Stimulated activated naive CD8-positive, alpha-beta T cell treated with anti-CD3 and anti-CD28 coated beads, Interleukin-15, Interleukin-2, amounts not matched to agents 100 U/mL and 50 U/mL, for 24 hours (primary cell): ENCODE data around the gene VCPKMT.
"Not testable (repeated sequence)": the region's sequence is repeated elsewhere in the genome, so short reads cannot be mapped to it uniquely, and the experiment has no call there.

Experiments used
- ATAC-seq: fragments of 150-1000 bp; cut with Tn5 transposase; one replicate; pipeline ENCODE4 v1.10.0; 2021
- DNase-seq: peaks from one replicate; pipeline ENCODE4 v3.0.0; 2021

VCPKMT gene

DNA sequence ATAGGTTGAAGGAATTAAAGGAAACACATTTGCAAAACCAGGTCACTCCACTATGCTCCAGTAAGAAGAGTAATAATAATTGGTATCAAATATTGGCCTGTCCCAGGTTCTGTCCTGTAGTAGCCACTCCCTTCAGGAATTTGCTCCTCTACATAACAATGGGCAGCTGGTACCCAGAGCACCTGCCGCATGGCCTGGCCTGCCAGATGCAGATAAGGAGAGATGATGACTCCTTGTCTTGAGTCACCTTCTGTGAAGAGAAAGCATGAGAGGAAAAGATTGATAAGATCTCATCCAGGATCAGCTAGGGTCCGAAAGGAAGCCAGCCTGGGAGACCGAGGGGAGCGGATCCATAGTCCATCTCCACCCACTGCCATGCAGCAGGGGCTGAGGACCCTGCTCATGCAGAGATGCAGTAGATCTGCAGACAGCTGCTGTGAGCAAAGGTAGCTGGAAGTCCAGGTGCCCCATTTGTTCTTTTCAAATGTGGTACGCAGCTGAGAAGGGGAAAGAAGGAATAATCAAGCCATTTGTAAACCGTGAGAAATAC, 24.3 kb downstream of the VCPKMT start:
- DNase-seq (no peak), ATAC-seq (no peak)

DNA sequence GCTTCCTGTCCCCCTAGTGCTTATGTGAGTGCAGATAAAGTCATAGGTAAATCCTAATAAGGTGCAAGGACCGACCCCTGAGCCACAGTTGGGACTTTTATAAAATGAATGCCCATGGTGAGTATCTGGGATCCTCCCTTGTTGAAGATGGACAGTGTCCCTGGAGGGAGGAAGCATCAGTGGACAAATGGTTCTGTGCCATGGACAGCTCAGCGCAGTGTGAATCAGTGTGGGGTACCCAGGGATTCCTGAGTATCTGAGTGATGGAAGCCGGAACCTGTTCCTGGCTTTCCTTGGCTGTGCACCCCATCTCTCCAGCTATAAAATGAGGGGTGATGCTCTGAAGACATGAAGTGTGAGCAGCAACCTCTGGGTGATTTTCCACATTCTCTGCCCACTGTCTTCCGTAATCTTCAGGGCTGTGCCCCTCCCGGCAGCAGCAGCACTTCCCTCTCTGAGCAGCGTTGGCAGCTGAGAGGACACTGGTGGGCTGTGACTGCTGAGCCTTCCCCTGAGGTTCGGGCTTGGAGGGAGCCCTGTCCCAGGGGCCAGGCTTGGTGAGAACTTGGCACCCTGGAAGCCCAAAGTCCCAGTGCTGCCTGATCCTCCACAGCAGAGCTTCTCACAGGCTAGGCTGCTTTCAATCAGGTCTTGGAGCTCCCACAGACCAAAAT, 25.0 kb downstream of the VCPKMT start:
- DNase-seq = no peak
- no peak for ATAC-seq

DNA sequence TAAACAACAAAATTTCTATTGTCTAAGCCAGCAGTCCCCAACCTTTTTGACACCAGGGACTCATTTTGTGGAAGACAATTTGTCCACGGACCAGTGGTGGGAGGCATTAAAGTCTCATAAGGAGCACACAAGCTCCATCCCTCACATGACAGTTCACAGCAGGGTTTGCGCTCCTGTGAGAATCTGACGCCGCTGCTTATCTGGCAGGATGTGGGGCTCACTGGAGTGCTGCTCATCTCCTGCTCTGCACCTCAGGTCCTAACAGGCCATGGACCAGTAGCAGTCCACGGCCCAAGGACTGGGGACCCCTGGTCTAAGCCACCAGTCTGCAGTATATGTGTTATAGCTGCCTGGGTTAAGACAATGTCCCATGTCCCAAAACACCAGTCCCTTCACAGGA, 27.2 kb downstream of the VCPKMT start:
- ATAC-seq (no peak), DNase-seq (no peak)

DNA sequence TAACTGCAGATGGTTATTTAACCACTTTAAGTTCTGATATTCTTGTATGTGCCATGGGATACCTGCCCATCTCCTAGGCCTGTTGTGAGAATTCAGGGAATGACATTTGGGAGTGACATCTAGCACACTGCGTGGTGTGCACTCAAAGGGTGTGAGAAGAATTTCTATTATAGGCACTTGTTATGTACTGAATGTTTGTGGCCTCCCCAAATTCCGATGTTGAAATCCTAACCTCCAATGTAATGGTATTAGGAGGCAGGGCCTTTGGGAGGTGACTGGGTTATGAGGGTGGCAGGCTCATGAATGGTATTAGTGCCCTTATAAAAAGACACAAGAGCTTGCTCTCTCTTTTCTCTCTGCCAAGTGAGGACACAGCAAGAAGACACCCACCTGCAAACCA, 27.6 kb downstream of the VCPKMT start:
- DNase-seq (no peak), ATAC-seq (no peak)

- DNase-seq = no peak
- ATAC-seq = no peak
These were observed 28.3 kb downstream of the VCPKMT start for GRCh38 chr14:50088117-50088515.

DNA sequence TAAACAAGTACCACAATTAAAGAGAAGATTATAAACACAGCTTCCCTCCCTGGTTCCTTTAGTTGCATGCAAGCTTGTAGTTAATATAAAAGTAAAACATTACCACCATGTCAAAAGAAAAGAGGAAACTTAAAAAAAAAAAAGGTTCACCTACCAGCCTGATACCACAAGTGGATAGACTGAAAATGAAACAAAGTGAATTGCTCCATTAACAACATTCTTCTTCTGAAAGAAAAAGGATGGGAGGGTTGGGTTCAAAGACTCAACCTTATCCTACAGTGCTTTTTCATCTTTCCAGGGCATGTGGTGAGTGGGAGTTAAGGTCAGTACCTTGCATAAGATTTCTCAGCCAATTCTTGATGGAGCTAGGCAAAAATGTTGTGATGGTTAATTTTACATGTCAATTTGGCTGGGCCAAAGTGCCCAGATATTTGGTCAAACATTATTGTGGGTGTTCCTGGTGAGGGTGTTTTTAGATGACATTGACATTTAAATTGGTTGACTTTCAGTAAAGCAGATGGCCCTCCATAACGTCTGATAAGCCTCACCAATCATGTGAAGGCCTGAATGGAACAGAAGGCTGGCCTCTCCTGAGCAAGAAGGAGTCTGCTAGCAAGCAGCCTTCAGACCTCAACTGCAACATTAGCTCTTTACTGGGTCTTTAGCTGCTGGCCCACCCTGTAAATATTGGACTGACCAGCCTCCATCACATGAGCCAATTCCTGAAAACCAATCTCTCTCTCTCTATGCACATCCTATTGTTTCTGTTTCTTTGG, 28.8 kb downstream of the VCPKMT start:
- ATAC-seq = no peak

GRCh38 chr14:50086321-50086711, 30.1 kb downstream of the VCPKMT start:
- ATAC-seq = no peak
- DNase-seq = no peak

More for the DNA sequence above, 28.8 kb downstream of the VCPKMT start:
- DNase-seq = no peak

DNA sequence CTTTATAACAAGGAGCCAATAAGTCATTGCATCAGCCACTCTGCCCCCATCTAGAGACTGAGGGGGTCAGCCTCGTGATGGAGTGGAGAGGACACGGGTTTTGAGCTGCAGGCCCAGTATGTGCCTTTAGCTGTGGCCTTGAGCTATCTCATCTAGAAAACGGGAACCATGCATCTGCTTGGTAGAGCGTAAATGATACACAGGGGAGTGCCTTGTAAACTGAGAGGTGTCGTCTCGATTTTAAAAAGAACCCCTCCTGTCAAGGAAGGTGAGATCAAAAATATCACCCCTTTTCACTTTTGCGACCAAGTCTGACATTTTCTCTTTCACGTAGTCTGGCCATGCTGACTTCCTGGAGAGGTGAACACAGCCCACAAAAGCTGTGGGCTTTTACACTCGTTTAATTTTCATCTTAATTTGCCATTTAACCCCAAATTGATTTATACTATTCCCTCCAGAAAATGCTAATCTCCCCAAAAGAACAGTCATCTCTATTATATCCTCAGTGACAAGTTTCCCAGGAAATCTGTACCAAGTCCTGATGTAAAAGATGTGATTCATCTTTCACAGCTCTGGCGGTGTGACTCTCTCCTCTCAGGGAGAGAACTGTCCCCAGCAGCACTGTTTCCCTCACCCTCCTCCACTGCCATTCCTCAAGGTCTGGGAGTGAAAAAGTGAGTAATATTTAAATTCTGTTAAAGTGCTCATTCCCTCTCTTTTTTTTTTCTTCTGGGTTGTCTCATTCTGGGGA, 30.6 kb downstream of the VCPKMT start:
- peak; percentile 51 for ATAC-seq
- DNase-seq = peak; percentile 65

GRCh38 chr14:50084666-50085065, 31.7 kb downstream of the VCPKMT start:
- DNase-seq = no peak
- no peak for ATAC-seq

GRCh38 chr14:50083467-50084337, 32.7 kb downstream of the VCPKMT start:
- peak; percentile 74 for ATAC-seq

DNA sequence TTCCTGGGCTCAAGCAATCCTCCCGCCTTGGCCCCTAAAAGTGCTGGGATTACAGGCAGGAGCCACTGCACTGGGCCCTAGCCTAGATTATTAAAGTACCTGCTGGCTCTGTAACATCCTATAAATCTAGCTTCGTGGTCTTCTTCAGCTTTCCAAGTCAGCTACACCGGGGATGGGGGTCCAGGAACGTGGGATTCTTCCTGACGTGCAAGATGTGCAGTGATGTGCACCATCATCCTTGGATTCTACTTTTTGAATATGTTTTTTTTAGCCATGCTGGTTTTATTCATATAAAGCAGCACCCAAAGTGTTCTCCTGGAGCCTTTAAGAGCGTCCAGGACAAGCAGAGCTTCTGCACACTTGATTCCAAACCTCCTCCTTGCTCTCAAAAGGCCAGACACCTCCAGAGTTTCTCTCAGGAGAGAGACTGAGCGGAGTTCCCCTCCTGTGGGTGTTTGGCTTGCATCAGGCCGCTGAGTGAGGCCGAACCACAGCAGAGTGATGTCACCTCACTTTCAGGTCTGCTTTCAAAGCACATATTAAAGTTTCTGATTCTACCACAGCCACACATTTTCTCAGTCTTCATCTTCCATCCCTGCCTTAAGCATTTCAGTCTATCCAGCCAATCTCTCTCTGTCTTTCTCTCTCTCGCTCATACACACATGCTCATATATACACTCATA, 33.4 kb downstream of the VCPKMT start:
- peak; percentile 71 for ATAC-seq
- DNase-seq = peak; percentile 86

More at GRCh38 chr14:50083467-50084337, 32.7 kb downstream of the VCPKMT start:
- DNase-seq = peak; percentile 79

GRCh38 chr14:50082308-50082742, 34.0 kb downstream of the VCPKMT start:
- DNase-seq (peak; percentile 58), ATAC-seq (no peak)

DNA sequence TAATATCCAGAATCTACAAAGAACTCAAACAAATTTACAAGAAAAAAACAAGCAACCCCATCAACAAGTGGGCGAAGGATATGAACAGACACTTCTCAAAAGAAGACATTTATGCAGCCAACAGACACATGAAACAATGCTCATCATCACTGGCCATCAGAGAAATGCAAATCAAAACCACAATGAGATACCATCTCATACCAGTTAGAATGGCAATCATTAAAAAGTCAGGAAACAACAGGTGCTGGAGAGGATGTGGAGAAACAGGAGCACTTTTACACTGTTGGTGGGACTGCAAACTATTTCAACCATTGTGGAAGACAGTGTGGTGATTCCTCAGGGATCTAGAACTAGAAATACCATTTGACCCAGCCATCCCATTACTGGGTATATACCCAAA, 37.3 kb downstream of the VCPKMT start:
- ATAC-seq = not testable (repeated sequence)

GRCh38 chr14:50073663-50074062, 42.7 kb downstream of the VCPKMT start:
- ATAC-seq, DNase-seq: not testable (repeated sequence)

More for the DNA sequence above, 37.3 kb downstream of the VCPKMT start:
- not testable (repeated sequence) for DNase-seq

DNA sequence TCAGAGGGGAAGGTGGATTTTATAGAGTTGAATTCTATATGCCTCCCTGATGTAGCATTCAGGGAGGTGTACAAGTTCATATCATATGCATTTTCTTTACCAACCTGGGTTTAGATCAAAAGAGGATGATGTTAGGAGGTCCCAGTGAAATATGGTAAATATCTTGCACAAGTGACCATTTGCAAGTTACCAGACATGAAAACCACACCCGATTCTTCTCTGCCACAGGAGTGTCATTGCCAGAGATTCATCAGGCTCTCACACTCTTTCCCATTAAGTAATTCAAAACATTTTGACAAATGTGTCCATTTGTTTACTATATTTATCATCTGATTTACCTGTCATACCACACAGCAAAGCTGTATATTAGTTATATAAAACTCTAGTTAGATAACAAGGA, 44.0 kb downstream of the VCPKMT start:
- no peak for ATAC-seq
- DNase-seq = no peak

DNA sequence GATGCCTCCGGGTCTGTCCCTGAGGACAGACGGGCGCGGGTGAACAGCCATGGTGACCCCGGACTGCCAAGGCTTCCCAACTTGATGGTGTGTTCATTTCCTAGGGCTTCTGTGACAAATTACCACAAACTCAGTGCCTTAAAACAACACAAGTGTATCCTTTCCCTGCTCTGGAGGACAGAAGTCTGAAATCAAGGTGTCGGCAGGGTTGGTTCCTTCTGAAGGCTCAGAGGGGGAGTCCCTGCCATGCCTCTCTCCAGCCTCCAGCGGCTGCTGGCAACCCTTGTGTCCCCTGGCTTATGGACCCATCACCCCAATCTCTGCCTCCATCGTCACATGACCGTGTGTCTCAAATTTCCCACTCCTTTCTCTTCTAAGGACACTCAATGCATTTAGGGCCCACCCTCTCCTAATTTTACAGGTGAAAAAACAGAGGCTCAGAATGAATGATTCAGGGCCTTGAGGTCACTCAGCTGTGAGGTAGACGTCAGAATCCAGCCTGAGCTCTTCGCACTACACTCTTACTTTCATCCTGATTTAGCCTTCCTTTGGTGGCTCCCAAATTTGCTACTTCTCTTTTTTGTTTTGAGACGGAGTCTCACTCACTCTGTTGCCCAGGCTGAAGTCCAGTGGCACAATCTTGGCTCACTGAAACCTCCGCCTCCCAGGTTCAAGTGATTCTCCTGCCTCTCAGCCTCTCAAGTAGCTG, 45.4 kb downstream of the VCPKMT start:
- ATAC-seq (no peak), DNase-seq (no peak)

DNA sequence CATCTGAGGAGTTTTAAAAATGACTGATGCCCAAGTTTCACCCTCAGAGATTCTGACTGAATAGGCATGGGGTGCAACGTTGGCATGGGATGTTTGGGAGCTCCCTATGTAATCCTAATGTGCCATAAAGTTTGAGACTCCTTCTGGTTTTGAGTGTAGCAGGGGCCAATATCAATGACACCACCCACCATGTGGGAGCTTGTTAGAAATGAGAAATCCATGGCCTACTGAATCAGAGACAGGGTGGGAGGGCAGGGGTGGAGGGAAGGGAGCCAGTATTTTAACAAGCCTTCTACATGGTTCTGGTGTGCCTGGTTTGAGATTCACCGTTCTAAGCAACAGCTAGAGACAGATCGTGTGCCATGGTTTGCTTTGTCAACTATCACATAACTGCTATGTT, 46.1 kb downstream of the VCPKMT start:
- ATAC-seq = no peak
- DNase-seq = no peak

GRCh38 chr14:50069325-50069724, 47.0 kb downstream of the VCPKMT start:
- DNase-seq (no peak), ATAC-seq (no peak)

DNA sequence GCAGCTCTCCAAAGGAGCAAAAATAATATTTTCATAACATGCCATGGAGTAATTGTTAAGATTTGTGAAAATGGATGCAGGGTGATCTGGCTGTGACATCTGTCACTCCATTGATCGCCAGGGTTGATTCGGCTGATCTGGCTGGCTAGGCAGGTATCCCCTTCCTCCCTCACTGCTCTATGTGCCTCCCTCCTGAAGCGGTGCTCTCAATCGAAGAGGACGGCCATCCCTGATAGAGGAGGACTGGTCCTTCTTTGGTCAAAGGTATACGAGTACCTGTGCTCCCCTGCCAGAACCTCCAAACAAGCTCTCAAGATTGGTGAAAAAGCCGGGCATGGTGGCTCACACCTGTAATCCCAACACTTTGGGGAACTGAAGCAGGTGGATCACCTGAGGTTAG, 47.9 kb downstream of the VCPKMT start:
- DNase-seq = no peak

More for the DNA sequence above, 47.9 kb downstream of the VCPKMT start:
- ATAC-seq = no peak
